Fibroblast of villous mesenchyme (primary cell): ENCODE measurements around the gene GALNT4. TPM values are rescaled to one million over a fixed set of nuclear protein-coding genes. Genes with fewer than 3 reads are reported as not detected.

Source experiments
- DNase-seq: peaks from one replicate; pipeline ENCODE4 v3.0.0-alpha.2; 2010; ENCODE audit warnings: low read depth
- H3K4me3 ChIP-seq: 2 replicates; pipeline ENCODE4 v1.5.1; 2011; ENCODE audit warnings: low read depth, mild to moderate bottlenecking, low read length
- total RNA-seq: library from RNA; depleted of rRNA; stranded (reverse); fragments of >200 nt; gene quantifications from 2 replicates; pipeline ENCODE4 v1.2.3, GENCODE V29; 2012
- TF ChIP-seq, protein P1 (sequence below): IDR thresholded peaks from 2 replicates; pipeline ENCODE4 v1.5.1; 2012; ENCODE audit warnings: low read depth, mild to moderate bottlenecking, low read length; ENCODE audit not compliant: insufficient read depth

GALNT4 gene
- total RNA-seq, 1 donor = 15.5 TPM

DNA sequence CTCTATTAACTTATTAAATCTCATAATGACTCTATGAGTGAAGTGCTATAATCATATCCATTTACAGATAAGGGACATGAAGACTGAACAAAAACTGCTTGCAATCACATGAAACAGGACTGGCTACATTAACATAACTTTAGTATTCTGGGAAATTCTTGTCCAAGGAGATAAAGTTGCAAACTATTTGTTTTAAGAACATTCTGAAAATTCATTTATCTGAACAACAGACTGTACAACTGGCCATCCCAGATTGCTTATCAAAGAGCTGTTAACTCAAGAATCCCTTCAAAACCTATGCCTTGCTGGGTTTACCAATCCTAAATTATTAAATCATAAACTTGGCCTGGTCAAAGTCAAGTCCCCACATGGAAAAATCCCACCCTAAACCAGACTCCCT is 40.4 kb upstream of the GALNT4 start:
- no peak overlapping the region for H3K4me3 ChIP-seq
- no peak for DNase-seq
- TF ChIP-seq, protein P1, sequence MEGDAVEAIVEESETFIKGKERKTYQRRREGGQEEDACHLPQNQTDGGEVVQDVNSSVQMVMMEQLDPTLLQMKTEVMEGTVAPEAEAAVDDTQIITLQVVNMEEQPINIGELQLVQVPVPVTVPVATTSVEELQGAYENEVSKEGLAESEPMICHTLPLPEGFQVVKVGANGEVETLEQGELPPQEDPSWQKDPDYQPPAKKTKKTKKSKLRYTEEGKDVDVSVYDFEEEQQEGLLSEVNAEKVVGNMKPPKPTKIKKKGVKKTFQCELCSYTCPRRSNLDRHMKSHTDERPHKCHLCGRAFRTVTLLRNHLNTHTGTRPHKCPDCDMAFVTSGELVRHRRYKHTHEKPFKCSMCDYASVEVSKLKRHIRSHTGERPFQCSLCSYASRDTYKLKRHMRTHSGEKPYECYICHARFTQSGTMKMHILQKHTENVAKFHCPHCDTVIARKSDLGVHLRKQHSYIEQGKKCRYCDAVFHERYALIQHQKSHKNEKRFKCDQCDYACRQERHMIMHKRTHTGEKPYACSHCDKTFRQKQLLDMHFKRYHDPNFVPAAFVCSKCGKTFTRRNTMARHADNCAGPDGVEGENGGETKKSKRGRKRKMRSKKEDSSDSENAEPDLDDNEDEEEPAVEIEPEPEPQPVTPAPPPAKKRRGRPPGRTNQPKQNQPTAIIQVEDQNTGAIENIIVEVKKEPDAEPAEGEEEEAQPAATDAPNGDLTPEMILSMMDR = no peak

DNA sequence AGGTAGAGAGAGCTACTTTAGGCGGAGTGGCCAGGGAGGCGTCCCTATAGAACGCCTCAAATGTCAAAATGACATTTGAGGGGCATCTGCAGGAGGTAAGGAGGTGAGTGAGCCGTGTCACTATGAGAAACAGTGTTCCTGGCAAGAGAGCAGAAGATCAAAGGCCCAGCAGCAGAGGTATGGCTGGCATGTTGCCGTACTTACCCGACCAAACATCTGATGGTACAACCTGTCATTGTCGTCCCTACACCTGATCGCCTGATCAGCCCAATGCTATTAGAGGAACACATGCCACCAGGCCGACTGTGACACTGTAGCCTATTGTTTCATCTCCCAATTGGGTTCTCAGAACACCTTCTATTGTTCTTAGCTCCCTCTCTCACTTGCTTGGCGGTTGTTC is 35.2 kb upstream of the GALNT4 start:
- DNase-seq = no peak
- TF ChIP-seq, protein P1 = no peak
- no peak overlapping the region for H3K4me3 ChIP-seq

DNA sequence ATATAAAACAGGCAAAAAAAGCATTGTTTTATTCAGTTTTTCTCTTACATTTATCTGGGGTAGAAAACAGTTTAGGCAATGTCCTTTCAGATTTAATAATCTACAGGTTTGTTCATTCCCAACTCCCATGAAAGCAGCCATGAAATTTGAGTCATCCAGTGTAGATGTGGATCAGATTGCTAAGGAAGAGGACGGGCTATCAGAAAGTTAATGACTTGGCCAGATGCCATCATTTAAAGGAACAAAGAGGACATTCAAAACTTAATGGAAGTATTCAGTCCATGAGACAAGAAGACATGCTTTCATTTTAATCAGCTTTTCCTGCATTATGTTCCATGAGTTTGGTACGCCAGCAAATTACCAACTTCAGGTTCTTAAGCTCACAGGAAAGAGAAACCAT is 32.4 kb upstream of the GALNT4 start:
- no peak overlapping the region for H3K4me3 ChIP-seq
- DNase-seq = no peak
- TF ChIP-seq, protein P1 = no peak

DNA sequence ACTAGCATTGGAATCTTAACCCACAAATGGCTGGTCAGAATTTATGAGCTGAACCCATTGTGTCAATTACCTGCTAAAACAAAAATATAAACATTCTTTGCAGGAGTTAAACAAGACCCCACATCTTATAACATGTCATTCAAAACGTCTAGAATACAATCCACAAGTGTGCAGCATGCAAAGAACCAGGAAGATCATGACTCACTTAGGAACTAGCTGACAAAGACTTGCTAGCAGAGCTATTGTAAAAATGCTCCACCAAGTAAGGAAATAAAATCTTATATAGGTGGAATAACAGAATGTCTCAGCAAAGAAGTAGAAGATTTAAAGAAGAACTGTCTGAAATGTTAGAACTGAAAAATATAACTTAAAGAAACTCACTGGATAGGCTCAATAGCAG is 27.8 kb upstream of the GALNT4 start:
- H3K4me3 ChIP-seq = no peak overlapping the region
- TF ChIP-seq, protein P1 = no peak
- DNase-seq = no peak

DNA sequence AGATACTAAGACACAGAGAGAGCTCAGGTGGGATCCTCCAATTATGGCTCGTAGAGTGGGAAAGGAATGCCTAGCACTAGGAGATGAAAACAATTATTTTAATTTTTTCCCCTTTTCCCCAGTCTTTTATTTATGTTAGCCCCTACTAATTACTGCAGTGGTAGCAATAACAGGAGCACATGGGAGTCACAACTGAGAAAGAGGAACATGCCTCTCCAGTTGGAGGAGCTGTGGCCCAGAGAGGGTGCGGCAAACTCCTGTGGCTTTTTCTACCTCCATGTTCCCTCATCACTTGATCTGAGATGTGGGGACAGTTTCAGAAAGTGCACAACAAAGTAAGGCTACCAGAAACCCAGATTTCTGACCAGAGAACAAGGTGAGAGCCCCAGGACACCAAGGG is 27.2 kb upstream of the GALNT4 start:
- H3K4me3 ChIP-seq = no peak overlapping the region
- DNase-seq = no peak
- TF ChIP-seq, protein P1 = no peak

DNA sequence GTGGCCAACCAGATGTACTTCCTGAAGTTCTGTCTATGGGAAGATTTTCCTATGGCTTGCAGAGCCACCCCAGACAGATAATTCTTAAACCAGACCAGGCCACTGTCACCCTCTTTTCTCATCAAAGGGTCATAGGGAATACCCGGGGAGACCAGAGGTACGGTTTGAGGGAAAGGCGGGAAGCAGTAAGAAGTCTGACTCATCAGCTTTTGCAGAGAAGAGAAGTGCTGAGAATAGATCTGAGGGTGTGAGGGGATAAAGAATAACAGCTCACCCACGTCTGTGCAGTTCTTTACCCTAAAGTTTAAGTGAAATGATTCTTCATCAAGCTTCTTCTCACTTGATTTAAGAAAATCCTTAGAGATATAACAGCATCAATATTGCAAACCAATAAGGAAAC is 22.5 kb upstream of the GALNT4 start:
- TF ChIP-seq, protein P1 = no peak
- H3K4me3 ChIP-seq = no peak overlapping the region
- no peak for DNase-seq

DNA sequence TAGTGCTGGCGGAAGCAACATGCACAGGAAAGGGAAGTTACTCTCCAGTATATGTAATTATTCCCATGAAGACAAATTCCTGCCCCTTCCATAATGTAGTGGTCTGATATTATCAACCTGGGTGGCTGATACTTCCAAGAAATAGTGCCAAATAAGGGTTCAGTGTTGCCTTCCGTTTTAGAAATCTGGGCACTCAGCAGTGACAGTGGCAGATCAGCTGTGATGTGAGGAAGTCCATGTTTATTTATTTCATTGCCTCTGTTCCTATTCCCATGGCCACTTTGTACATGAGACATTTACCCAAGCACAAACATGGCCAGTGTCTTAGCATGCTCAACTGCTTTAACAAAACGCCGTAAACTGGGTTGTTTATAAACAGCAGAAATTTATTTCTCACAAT is 21.6 kb upstream of the GALNT4 start:
- DNase-seq = no peak
- no peak overlapping the region for H3K4me3 ChIP-seq
- TF ChIP-seq, protein P1 = no peak
